ENCODE results near the gene COG8. TPM values are rescaled to one million over a fixed set of nuclear protein-coding genes. Genes with fewer than 3 reads are reported as not detected.
A peak's percentile ranks its signal among the peaks of the same experiment; 100 is the strongest.

COG8 gene
- total and polyA plus RNA-seq, 2 donors from 2014 or later, result 33.8 to 49.5 TPM

DNA sequence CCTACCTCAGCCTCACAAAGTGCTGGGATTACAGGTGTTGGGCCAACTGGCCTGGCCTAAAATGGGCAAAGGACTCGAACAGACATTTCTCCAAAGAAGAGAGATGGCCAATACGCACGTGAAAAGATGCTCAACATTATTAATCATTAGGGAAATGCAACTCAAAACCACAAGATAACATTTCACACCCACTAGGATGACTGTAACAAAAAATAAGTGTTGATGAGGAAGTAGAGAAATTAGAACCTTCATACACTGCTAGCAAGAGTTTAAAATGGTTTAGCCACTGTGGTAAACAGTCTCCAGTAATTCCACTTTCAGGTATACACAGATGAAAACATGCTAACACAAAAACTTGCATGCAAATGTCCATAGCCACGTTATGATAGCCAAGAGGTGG is 6.6 kb upstream of the COG8 start:
- no peak overlapping the region for H3K9ac ChIP-seq (ENCODE audit: low read length in 3 of 3)
- no peak overlapping the region for H3K4me3 ChIP-seq (ENCODE audit: low read length in 3 of 3)
- H3K9me3 ChIP-seq (ENCODE audit: control insufficient read depth in 2 of 3, insufficient read depth in 1 of 3, low read length in 3 of 3), result no peaks in the 10 kb centered on the region
- peaks cover 0 to 11% (median 0%) of the 10 kb centered on the region in 3 donors for H3K36me3 ChIP-seq (ENCODE audit: control insufficient read depth in 2 of 3, insufficient read depth in 3 of 3, low read length in 3 of 3)
- FAIRE-seq (no peak), DNase-seq (no peak)
- intact Hi-C loops (cut with DNase I), result no loop called here
- H3K4me1 ChIP-seq (ENCODE audit: control insufficient read depth in 2 of 3, insufficient read depth in 2 of 3, low read depth in 1 of 3, low read length in 3 of 3), result peaks cover 0 to 3% (median 0%) of the 10 kb centered on the region in 3 donors
- H3K27ac ChIP-seq (ENCODE audit: low read depth in 2 of 2, low read length in 2 of 2), result no peak overlapping the region
- no peaks in the 10 kb centered on the region for H3K27me3 ChIP-seq (ENCODE audit: control insufficient read depth, insufficient read depth, low read length)
- TF ChIP-seq, protein P1, sequence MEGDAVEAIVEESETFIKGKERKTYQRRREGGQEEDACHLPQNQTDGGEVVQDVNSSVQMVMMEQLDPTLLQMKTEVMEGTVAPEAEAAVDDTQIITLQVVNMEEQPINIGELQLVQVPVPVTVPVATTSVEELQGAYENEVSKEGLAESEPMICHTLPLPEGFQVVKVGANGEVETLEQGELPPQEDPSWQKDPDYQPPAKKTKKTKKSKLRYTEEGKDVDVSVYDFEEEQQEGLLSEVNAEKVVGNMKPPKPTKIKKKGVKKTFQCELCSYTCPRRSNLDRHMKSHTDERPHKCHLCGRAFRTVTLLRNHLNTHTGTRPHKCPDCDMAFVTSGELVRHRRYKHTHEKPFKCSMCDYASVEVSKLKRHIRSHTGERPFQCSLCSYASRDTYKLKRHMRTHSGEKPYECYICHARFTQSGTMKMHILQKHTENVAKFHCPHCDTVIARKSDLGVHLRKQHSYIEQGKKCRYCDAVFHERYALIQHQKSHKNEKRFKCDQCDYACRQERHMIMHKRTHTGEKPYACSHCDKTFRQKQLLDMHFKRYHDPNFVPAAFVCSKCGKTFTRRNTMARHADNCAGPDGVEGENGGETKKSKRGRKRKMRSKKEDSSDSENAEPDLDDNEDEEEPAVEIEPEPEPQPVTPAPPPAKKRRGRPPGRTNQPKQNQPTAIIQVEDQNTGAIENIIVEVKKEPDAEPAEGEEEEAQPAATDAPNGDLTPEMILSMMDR (IDR thresholded peaks at IDR 0.05; ENCODE audit: borderline replicate concordance, extremely low read depth, insufficient read depth), result no peak

DNA sequence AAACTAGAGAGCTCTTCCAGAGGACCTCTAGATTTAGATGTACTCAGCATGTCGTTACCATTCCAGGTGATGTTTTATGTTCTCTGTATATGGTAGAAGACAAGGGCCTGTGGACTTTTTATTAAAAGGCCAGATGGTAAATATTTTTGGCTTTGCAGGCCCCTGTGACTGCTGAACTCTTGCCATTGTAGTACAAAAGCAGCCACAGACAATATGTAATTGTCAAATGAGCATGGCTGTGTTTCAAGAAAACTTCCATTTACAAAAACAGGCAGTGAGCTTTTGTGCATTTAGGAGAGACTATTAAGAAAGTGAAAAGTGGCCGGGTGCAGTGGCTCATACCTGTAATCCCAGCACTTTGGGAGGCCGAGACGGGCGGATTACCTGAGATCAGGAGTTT is 4.8 kb upstream of the COG8 start:
- intact Hi-C loops (cut with DNase I), result no loop called here
- TF ChIP-seq, protein P1 (IDR thresholded peaks at IDR 0.05; ENCODE audit: borderline replicate concordance, extremely low read depth, insufficient read depth), result no peak
- Histone ChIP-seq H3K4me3 (ENCODE audit: low read length in 3 of 3) (no peak overlapping the region), H3K27me3 (ENCODE audit: control insufficient read depth, insufficient read depth, low read length) (no peaks in the 10 kb centered on the region), H3K9ac (ENCODE audit: low read length in 3 of 3) (no peak overlapping the region), H3K4me1 (ENCODE audit: control insufficient read depth in 2 of 3, insufficient read depth in 2 of 3, low read depth in 1 of 3, low read length in 3 of 3) (peaks cover 4 to 5% (median 4%) of the 10 kb centered on the region in 3 donors), H3K9me3 (ENCODE audit: control insufficient read depth in 2 of 3, insufficient read depth in 1 of 3, low read length in 3 of 3) (no peaks in the 10 kb centered on the region), H3K36me3 (ENCODE audit: control insufficient read depth in 2 of 3, insufficient read depth in 3 of 3, low read length in 3 of 3) (peaks cover 0 to 11% (median 0%) of the 10 kb centered on the region in 3 donors), H3K27ac (ENCODE audit: low read depth in 2 of 2, low read length in 2 of 2) (no peak overlapping the region)
- FAIRE-seq (no peak), DNase-seq (no peak)

DNA sequence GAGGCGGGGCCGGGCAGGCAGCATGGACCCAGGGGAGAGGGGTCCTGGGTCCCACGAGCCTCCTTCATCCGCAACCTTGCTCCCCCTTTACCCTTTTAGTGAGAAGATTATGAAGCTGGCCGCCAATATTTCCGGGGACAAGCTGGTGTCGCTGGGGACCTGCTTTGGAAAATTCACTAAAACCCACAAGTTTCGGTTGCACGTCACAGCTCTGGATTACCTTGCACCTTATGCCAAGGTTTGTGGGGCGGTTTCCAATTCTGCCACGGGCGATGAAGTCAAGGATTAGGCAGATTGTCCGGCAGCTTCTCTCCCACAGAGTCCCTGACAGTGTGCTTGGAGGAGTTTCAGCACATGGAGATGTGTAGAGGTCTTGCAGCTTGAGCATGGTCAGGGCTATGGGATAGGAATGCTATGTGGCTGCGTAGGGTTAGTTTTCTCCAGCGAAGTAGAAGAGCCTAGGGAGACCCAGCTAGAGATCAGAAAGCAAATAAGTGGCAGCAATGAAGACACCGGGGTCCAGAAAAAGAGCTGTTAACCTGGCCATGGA is 806 bp upstream of the COG8 start:
- peaks cover 4 to 14% (median 9%) of the 10 kb centered on the region in 3 donors for H3K4me1 ChIP-seq (ENCODE audit: control insufficient read depth in 2 of 3, insufficient read depth in 2 of 3, low read depth in 1 of 3, low read length in 3 of 3)
- TF ChIP-seq, protein P1 (IDR thresholded peaks at IDR 0.05; ENCODE audit: borderline replicate concordance, extremely low read depth, insufficient read depth), result no peak
- no peaks in the 10 kb centered on the region for H3K9me3 ChIP-seq (ENCODE audit: control insufficient read depth in 2 of 3, insufficient read depth in 1 of 3, low read length in 3 of 3)
- FAIRE-seq (no peak), DNase-seq (no peak)
- H3K4me3 ChIP-seq (ENCODE audit: low read length in 3 of 3), result peak overlapping the region; percentile 69 to 86 (median 75)
- peak overlapping the region; percentile 80 to 85 (median 85) for H3K9ac ChIP-seq (ENCODE audit: low read length in 3 of 3)
- H3K27me3 ChIP-seq (ENCODE audit: control insufficient read depth, insufficient read depth, low read length), result no peaks in the 10 kb centered on the region
- H3K27ac ChIP-seq (ENCODE audit: low read depth in 2 of 2, low read length in 2 of 2), result peak overlapping the region; percentile 17 to 82
- intact Hi-C loops (cut with DNase I), result no loop called here
- peaks cover 0 to 25% (median 7%) of the 10 kb centered on the region in 3 donors for H3K36me3 ChIP-seq (ENCODE audit: control insufficient read depth in 2 of 3, insufficient read depth in 3 of 3, low read length in 3 of 3)
